ENCODE measurements around the gene ST7.
"Not testable (repeated sequence)": the region's sequence is repeated elsewhere in the genome, so short reads cannot be mapped to it uniquely, and the experiment has no call there.

ST7 gene

DNA sequence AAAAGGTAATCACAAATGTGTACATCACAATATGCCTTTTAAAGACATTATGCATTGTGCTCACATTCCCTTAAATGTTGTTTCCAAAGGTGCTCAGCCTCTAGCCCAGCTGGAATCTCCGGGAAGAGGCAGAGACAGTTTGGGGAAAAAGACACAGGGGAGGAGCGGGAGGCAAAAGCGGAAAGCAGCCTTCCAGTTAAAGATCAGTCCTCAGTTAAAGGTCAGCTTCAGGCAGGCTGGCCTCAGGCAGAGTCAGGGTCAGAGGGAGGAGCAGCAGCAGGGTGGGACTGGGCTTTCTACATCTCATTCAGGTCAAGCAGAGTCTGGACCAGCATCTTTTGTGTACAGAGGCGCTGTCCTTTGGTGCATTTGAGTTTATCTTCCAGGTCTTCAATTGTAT is 18.6 kb downstream of the ST7 start:
- DNase-seq (ENCODE audit: low read depth in 2 of 2, low spot score in 1 of 2): no peak

DNA sequence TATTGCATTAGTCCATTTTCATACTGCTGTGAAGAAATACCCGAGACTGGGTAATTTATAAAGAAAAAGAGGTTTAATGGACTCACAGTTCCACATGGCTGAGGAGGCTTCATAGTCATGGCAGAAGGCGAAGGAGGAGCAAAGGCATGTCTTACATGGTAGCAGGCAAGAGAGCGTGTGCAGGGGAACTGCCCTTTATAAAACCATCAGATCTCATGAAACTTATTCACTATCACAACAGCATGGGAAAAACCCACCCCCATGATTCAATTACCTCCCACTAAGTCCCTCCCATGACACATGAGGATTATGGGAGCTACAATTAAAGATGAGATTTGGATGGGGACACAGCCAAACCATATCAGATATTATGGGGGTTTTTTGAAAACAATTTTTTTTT is 21.7 kb downstream of the ST7 start:
- not testable (repeated sequence) for DNase-seq (ENCODE audit: low read depth in 2 of 2, low spot score in 1 of 2)

DNA sequence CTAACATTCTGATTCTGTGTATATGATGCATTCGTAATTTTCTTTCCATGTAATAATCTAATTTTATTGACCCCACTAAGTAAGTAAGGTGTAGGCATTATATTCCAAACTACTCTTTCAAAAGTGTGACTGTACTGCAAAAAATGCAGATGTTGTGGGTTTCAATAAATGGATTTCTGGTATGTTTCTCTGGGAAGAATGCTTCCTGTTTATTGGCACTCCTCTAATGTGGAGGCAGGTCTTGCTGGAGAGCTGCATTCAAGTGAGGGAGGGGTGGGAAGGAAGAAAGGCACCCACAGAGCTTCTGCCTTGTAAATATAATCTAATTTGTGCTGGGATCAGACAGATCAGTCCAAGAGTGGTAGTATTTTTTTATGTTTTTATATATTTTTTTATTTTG is 23.9 kb downstream of the ST7 start:
- no peak for DNase-seq (ENCODE audit: low read depth in 2 of 2, low spot score in 1 of 2)

DNA sequence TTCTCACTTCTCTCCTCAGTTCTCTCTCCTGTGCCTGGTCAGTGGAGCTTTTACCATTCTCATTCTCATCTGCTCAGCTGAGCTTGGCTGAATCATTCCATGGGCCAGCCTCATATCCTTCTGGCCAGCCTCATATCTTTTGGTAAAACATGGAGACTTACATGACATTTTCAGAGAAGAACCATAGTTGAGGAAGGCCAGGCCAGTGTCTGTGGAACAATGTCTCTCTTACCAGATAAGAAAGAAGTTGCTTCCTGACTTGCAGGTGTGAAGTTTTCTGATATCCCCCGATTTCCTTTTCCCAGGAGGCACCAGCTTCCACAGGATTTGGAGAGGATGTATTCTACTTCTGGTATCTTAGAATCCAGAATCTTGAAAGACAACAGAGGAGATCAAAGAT is 24.7 kb downstream of the ST7 start:
- no peak for DNase-seq (ENCODE audit: low read depth in 2 of 2, low spot score in 1 of 2)

DNA sequence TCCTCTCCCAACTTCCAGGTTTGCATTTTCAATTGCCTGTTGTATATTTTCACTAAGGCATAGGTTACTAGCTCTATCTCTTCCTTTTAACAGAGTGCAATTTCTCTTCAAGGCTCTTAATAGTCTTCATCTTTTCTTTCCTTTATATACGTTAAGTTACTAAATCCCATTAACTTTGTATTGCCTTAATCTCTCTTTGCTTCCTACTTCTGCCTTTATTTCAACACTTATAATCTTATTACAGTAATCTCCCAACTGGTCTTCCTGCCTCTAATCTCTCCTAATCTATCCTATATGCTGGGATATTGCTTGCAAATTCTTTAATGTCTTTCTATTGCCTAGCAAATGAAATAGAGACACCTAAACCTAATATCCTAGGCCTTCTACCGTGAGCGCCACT is 26.1 kb downstream of the ST7 start:
- no peak for DNase-seq (ENCODE audit: low read depth in 2 of 2, low spot score in 1 of 2)

DNA sequence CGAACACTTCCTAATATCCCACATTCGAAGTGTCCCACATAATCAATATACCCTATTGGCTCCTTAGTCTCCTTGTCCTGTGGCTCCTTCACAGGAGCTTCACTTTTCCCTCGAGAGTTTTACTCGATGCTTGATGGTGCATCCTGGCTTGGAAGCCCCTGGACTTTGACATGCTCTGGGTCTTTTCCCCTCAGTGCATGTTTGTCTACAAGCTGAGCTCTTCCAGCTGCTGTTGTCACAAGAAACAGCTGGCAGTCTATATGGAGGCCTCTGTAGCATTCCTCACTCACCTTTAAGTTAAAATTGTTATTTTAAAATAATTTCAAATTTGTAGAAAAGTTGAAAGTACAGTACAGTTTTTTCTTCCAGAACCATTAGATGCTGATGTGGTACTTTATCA is 27.1 kb downstream of the ST7 start:
- no peak for DNase-seq (ENCODE audit: low read depth in 2 of 2, low spot score in 1 of 2)

DNA sequence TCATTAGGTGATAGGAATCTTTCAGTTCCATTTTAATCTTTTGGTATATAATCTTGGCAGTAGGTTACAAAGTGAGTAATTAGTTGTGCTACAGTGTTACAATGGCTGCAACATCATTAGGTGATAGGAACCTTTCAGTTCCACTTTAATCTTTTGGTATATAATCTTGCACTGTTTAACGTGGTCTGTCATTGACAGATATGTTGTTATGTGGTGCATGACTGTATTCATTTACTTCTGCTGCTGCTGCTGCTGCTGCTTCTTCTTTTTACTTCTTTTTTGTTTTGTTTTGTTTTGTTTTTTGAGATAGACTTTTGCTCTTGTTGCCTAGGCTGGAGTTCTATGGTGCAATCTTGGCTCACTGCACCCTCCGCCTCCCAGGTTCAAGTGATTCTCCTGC is 28.6 kb downstream of the ST7 start:
- DNase-seq (ENCODE audit: low read depth in 2 of 2, low spot score in 1 of 2): no peak

DNA sequence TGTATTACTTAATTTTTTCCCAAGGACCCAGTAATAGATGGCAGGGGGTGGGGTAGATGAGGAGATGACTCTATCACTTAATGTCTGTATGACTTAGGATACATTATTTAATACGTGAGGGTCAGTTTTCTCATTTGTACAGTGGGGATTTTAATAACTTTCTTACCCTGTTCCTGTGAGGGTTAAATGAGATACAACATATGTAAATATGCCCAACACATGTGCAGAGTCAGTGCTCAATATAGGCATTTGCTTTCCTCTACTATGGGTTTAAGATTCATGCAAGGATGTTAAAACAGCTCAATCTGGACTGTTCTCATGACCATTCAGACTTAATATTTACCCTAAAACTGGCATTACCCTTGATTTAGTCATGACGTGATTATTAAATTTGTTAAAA is 31.2 kb downstream of the ST7 start:
- DNase-seq (ENCODE audit: low read depth in 2 of 2, low spot score in 1 of 2): no peak

DNA sequence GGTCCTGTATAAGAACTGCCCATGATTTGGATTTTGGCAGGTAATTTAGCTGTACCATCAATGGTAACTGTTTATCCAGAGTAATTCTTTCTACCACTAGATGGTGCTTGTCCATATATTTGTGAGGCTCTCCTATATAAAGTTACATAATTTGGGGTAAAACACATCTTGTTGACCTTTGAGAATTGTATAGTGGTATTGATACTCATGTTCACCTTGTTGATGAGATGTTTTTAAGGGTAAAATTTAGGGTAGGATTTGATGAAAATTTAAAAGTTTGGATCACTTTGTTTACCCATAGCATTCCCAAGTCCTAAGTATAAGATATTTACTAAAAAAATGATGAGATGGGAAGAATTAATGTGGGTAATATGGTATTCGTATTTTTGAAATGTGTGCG is 31.6 kb downstream of the ST7 start:
- no peak for DNase-seq (ENCODE audit: low read depth in 2 of 2, low spot score in 1 of 2)

DNA sequence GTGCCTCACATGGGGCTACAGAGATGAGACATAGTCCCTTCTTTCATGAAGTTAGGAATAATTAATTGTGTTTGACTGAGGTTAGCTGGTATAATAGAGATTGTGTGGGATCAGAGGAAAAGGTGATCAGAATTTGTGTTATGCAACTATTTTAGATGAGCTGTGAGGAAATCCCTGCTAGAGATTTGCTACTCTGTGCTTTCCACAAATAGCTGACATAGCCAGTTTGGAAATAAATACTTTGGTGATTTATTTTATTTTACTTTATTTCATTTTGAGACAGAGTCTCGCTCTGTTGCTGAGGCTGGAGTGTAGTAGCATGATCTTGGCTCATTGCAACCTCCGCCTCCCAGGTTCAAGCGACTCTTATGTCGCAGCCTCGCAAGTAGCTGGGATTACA is 32.3 kb downstream of the ST7 start:
- no peak for DNase-seq (ENCODE audit: low read depth in 2 of 2, low spot score in 1 of 2)

DNA sequence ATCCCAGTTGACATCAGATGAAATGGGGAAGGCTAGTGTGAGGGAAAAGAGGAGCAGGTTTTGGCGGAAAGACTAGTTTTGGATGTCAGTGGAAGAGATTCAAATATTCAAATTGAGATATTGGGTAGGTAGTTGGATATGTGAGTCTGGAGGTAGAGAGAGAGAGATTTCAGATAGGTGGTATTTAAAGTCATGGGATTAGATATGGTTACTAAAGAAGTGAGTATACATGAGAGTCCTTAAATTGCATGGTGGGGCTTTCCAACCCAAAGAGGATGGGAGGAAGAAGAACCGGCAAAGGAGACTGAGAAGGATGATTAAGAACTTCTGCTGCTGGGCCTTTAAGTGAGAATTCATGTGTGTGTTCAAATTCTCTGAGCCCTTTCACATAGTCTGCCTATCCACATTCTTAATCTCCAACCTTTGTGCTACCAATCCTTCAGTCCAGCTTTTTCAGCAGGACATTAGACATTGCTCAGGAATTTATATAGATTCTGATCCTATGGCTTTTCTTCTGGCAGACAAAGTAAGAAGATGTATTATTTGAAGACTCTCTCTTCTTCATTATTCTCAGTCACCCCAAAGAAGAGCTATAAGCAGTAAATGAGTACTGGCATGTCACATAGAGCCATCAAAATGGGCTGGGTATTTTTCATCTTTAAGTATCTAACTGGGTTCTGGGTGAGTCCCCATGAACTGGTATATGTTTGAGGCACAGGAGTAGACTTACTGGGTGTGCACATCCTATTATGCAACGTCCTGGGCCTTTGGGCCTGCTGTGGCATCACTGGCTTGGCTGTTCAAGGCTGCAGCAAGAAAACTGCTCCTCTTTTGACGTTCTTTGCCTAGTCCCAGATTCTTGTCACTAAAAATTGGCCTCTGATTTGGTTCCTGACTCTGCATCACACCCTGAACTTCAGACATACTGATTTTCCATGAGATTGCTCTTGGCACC is 33.6 kb downstream of the ST7 start:
- DNase-seq (ENCODE audit: low read depth in 2 of 2, low spot score in 1 of 2): no peak

DNA sequence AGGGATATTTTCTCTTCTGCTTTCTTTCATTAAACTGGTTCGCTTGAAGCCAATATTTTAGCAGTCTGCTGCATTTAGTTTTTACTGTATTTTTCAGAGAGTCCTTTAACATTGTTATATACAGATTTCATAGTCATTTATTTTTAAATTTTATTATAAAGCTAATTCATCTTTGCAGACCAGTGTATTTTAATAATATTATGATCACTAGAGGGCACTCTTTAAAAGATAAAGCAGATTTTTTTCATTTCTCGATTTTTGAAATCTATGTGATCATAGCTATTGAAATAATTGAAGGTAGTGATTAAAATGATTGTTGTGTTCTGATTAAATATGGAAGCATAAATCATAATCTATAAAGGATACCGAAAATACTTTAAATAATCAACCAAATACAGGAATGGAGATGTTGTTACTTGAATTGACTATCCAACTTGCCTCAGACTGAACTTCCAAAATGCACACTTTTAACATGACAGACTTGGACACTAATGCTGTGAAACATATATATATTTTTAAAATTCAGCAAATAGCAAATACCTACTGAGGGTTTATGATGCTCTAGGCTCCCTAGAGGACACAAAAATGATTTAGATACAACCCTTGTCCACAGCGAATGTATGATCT is 35.2 kb downstream of the ST7 start:
- no peak for DNase-seq (ENCODE audit: low read depth in 2 of 2, low spot score in 1 of 2)

DNA sequence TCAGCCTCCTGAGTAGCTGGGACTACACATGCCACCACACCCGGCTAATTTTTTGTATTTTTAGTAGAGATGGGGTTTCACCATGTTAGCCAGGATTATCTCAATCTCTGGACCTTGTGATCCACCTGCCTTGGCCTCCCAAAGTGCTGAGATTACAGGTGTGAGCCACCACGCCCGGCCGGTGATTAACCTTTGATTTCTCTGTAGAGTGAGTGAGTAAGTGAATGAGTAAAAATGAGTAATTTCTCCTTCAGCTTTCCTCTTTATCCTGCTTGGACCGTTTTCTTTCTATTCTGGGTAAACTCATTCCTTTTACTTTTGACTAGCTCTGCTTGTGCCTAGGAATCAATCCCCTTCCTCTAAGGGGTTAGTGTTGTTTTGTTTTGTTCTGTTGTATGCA is 36.8 kb downstream of the ST7 start:
- no peak for DNase-seq (ENCODE audit: low read depth in 2 of 2, low spot score in 1 of 2)

DNA sequence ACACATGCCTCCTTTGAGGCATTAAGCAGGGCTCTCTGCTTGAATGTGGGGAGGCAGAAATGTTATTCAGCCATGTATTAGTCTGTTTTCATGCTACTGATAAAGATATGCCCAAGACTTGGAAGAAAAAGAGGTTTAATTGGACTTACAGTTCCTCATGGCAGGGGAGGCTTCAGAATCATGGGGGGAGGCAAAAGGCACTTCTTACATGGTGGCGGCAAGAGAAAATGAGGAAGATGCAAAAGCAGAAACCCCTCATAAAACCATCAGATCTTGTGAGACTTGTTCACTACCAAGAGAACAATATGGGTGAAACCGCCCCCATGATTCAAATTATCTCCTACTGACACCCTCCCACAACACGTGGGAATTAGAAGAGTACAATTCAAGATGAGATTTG is 37.9 kb downstream of the ST7 start:
- DNase-seq (ENCODE audit: low read depth in 2 of 2, low spot score in 1 of 2): no peak

DNA sequence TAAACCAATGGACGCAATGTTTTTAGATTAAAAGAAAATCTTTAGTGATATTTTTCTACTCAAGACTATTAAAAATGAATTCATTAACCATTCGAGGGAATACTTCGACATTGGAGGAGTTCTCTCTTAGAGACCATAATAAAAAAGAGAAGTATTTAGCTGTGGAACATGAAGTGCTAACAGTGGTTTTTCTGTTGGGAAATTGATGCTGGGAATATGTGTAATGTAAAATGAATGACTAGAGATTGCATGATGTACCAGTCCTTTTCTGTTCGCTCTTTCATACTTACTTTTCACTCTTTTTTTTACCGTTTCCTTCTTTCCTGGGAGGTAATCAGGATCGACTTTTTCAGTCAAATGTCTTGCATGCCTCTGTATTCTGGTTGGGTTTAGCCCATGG is 41.3 kb downstream of the ST7 start:
- no peak for DNase-seq (ENCODE audit: low read depth in 2 of 2, low spot score in 1 of 2)

DNA sequence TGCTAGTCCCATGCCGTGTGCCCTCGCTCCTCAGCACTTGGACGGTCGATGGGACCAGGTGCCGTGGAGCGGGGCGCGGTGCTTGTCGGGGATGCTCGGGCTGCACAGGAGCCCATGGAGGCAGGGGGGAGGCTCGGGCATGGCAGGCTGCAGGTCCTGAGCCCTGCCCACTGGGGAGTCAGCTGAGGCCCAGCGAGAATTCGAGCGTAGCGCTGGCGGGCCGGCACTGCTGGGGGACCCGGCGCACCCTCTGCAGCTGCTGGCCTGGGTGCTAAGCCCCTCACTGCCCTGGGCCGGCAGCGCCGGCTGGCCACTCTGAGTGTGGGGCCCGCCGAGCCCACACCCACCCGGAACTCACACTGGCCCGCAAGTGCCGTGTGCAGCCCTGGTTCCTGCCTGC is 44.7 kb downstream of the ST7 start:
- no peak for DNase-seq (ENCODE audit: low read depth in 2 of 2, low spot score in 1 of 2)

DNA sequence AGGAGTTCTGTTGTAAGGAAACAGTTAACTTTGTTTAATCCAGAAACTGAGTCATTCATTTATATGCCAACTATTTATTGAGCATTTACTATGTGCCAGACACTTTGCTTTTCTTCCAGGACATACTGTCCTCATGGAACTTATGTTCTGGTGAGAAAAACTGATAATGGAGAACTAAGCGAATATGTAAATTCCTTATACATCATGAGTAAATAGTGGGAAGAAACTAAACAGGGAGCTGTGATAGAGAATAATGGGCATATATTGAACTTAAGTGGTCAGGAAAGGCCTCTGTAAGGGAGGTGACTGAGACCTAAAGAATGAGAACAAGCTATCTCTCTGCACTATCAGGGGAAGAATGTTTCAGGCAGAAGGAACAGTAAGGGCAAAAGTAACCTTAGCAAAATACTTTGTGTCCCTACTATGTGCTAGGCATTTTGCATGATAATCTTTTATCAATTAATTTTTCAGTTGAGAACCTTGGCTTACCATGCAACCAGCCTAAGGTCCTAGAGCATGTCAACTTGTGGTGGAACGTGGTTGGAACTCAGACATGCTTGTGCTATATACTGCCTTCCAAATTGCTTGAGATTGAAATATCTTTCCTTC is 45.4 kb downstream of the ST7 start:
- no peak for DNase-seq (ENCODE audit: low read depth in 2 of 2, low spot score in 1 of 2)

DNA sequence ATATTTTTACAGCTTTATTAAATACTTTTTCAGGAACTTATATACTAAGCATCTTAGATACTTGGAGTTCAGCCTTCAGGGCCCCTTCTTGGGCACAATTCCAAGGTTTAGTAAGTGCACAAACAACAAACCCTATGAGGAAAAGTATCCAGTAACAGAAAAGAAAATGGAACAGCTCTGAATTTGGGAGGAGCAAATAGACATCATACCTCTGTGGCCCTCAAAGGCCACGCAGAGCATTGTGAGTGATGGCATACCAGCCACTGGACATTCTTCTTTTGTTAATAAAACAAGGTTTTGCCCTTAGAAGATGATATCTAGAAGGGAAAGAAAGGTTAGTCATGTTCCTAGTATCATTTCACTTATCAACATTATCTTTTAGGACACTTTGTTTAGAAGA is 46.0 kb downstream of the ST7 start:
- DNase-seq (ENCODE audit: low read depth in 2 of 2, low spot score in 1 of 2): no peak

DNA sequence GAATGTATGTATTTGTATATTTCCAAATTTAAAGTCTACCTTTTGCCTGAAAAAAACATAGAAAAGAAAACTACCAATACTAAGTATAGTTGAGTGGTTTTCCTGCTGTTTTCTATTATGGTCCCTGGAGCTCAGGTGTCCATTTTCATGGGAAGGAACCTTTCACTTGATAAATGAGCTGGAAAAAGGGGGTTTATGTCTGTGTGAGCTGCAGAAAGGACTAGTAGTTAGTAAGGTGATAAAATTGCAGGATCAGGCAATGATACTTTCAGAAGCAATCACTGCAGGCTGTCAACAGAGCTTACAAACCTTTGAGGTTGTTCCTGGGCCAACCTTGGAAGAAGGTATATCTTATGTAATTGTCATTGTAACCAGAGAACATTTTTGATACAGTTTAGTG is 48.0 kb downstream of the ST7 start:
- DNase-seq (ENCODE audit: low read depth in 2 of 2, low spot score in 1 of 2): no peak

DNA sequence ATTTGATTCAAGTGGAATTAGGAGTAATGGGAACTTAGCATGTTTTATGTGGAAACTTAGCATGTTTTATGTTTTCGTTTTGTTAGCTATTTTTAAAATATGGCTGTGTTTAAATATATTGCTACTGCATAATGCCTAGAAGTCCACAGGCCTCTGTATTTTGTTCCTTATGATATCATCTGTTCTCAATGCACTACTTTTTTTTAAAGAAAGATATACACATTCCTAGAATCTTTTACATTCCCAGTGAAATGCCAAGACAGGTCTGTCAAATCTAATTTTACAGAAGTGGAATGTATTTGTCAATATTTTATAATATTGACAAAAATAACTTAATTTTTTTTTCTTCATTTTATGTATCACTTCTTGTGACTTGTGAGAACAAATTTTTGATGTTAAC is 51.6 kb downstream of the ST7 start:
- DNase-seq (ENCODE audit: low read depth in 2 of 2, low spot score in 1 of 2): no peak

DNA sequence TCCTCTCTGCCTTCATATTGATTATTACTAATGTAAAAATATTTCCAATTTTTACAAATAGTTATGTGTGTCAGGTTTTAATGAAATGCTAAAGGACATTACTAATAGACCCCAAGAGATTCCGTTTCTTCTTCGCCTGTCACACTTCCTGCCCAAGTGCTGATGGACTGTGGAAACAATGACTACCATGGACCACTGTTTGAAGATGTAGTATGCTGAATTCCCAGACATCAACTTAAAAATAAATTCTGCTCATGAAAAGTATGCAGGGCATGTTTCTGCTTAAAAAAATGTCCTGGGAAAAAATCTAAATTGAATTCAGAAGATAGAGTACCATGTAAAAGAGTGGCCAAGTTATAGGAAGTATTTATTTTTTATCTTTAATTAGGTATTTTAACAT is 52.1 kb downstream of the ST7 start:
- DNase-seq (ENCODE audit: low read depth in 2 of 2, low spot score in 1 of 2): no peak

DNA sequence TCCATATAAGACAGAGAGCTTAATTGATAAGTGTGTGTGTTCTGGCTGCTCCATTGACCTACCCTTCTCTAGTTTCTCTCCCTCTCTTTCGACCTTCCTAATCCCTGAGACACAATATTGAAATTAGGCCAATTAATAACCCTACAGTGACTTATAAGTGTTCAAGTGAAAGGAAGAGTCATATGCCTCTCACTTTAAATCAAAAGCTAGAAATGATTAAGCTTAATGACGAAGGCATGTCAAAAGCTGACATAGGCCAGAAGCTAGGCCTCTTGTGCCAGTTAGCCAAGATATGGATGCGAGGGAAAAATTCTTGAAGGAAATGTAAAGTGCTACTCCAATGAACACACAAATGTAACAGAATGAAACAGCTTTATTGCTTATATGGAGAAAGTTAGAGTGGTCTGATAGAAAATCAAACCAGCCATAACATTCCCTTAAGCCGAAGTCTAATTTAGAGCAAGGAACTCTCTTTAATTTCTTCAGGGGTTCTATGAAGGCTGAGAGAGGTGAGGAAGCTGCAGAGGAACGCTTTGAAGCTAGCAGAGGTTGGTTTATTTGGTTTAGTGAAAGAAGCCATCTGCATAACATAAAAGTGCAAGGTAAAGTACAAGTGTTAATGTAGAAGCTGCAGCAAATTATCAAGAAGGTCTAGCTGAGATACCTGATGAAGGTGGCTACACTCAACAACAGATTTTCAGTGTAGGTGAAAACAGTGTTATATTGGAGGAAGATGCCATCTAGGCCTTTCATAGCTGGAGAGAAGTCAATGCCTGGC is 53.8 kb downstream of the ST7 start:
- no peak for DNase-seq (ENCODE audit: low read depth in 2 of 2, low spot score in 1 of 2)

All from stimulated activated CD8-positive, alpha-beta memory T cell treated with anti-CD3 and anti-CD28 coated beads, Interleukin-4, amount 100 ng/mL, for 4 hours (primary cell).